Globus pallidus (tissue), 1 donor: ENCODE data around the gene TIRAP.
A peak's percentile ranks its signal among the peaks of the same experiment; 100 is the strongest.
"Not testable (repeated sequence)": the region's sequence is repeated elsewhere in the genome, so short reads cannot be mapped to it uniquely, and the experiment has no call there.

Experiments
- DNase-seq: peaks from one replicate; pipeline ENCODE4 v3.0.0-alpha.2; 2015; ENCODE audit warnings: low spot score

Gene TIRAP

GRCh38 chr11:126282736-126283591, at the start of gene TIRAP:
TSS of gene TIRAP (plus strand) at chr11:126283093. CDS start at chr11:126290895, 7,802 bp downstream.
- DNase-seq: peak; percentile 51

GRCh38 chr11:126233391-126233790, 49.5 kb upstream of the TIRAP start:
- DNase-seq: no peak

- no peak for DNase-seq
These were observed 36.3 kb upstream of the TIRAP start for GRCh38 chr11:126246636-126247035.

- no peak for DNase-seq
These were observed 29.6 kb upstream of the TIRAP start for GRCh38 chr11:126253265-126253664.

GRCh38 chr11:126254819-126255218, 28.1 kb upstream of the TIRAP start:
- no peak for DNase-seq

GRCh38 chr11:126255507-126255906, 27.4 kb upstream of the TIRAP start:
- not testable (repeated sequence) for DNase-seq

- DNase-seq: no peak
These were observed 26.7 kb upstream of the TIRAP start for GRCh38 chr11:126256216-126256615.

- DNase-seq: no peak
These were observed 25.7 kb upstream of the TIRAP start for GRCh38 chr11:126257144-126257543.

- DNase-seq: no peak
These were observed 25.1 kb upstream of the TIRAP start for GRCh38 chr11:126257764-126258163.

GRCh38 chr11:126262216-126262615, 20.7 kb upstream of the TIRAP start:
- no peak for DNase-seq

- DNase-seq: no peak
These were observed 19.4 kb upstream of the TIRAP start for GRCh38 chr11:126263489-126263888.

- no peak for DNase-seq
These were observed 17.1 kb upstream of the TIRAP start for GRCh38 chr11:126265811-126266210.

- no peak for DNase-seq
These were observed 15.2 kb upstream of the TIRAP start for GRCh38 chr11:126267650-126268049.

GRCh38 chr11:126268361-126268707, 14.6 kb upstream of the TIRAP start:
- peak; percentile 12 for DNase-seq

GRCh38 chr11:126268708-126269579, 13.9 kb upstream of the TIRAP start, which contains the start of the genes FOXRED1 and SRPRA:
TSS of gene FOXRED1 (plus strand) at chr11:126269154. CDS start at chr11:126269207, 53 bp downstream.
TSS of gene SRPRA (minus strand) at chr11:126268895. CDS start at chr11:126268804, 91 bp downstream.
- peak; percentile 98 for DNase-seq

GRCh38 chr11:126277322-126277721, 5.6 kb upstream of the TIRAP start:
- no peak for DNase-seq

- DNase-seq: no peak
These were observed 5.1 kb upstream of the TIRAP start for GRCh38 chr11:126277780-126278179.

GRCh38 chr11:126279191-126279590, 3.7 kb upstream of the TIRAP start:
- no peak for DNase-seq

GRCh38 chr11:126280595-126280994, 2.3 kb upstream of the TIRAP start:
- DNase-seq: no peak

GRCh38 chr11:126281245-126281644, 1.6 kb upstream of the TIRAP start:
- DNase-seq: no peak

GRCh38 chr11:126281666-126282175, 1.2 kb upstream of the TIRAP start:
- no peak for DNase-seq

- DNase-seq: peak; percentile 36
These were observed 545 bp upstream of the TIRAP start for GRCh38 chr11:126282361-126282735.

GRCh38 chr11:126284829-126285228, 1.9 kb downstream of the TIRAP start:
- DNase-seq: no peak
